WTC11 (cell line): ENCODE measurements around the gene TTC7B. TPM values are rescaled to one million over a fixed set of nuclear protein-coding genes. Genes with fewer than 3 reads are reported as not detected.

Experiments
- ATAC-seq: fragments of 200-7000 bp; cut with Tn5 transposase; 2 replicates; pipeline ENCODE4 v1.10.0; 2021; ENCODE audit warnings: mild to moderate bottlenecking, moderate library complexity
- CTCF ChIA-PET: fragments of 300-600 bp; sonication (Branson Sonifier 250); formaldehyde crosslinking; loops from one replicate; lab custom pipeline; 2021; ENCODE audit warnings: antibody characterized with exemption; lab: Charles Lee
- POLR2A ChIA-PET: fragments of 350-600 bp; sonication (Branson Sonifier 250); formaldehyde crosslinking; loops from one replicate; lab custom pipeline; 2021; ENCODE audit warnings: antibody characterized with exemption; lab: Charles Lee
- DNase-seq: peaks from one replicate; pipeline ENCODE4 v3.0.0; 2021; ENCODE audit warnings: low spot score
- H3K27ac Mint-ChIP-seq: 2 replicates; pipeline ENCODE4 v1.8.0; 2021; ENCODE audit warnings: mixed read lengths
- H3K27me3 Mint-ChIP-seq: 2 replicates; pipeline ENCODE4 v1.8.0; 2021; ENCODE audit warnings: low read depth, mild to moderate bottlenecking, moderate library complexity, mixed read lengths
- H3K36me3 Mint-ChIP-seq: 2 replicates; pipeline ENCODE4 v1.8.0; 2021; ENCODE audit warnings: mixed read lengths
- H3K4me1 Mint-ChIP-seq: 2 replicates; pipeline ENCODE4 v1.8.0; 2022; ENCODE audit warnings: mixed read lengths
- H3K4me3 Mint-ChIP-seq: 2 replicates; pipeline ENCODE4 v1.8.0; 2021; ENCODE audit warnings: mild to moderate bottlenecking, moderate library complexity, mixed read lengths
- H3K9me3 Mint-ChIP-seq: 2 replicates; pipeline ENCODE4 v1.8.0; 2021; ENCODE audit warnings: mixed read lengths
- ATF1 ChIP-seq: sonication (generic); formaldehyde crosslinking; IDR thresholded peaks from 2 replicates; pipeline ENCODE4 v1.8.1; 2023; ENCODE audit warnings: mild to moderate bottlenecking, moderate library complexity, missing genetic modification reagents
- CREM ChIP-seq: sonication (generic); formaldehyde crosslinking; IDR thresholded peaks from 2 replicates; pipeline ENCODE4 v1.8.1; 2022; ENCODE audit warnings: mild to moderate bottlenecking, missing genetic modification reagents, moderate library complexity
- ESRRA ChIP-seq: sonication (generic); formaldehyde crosslinking; IDR thresholded peaks from 2 replicates; pipeline ENCODE4 v1.8.1; 2022; ENCODE audit warnings: mild to moderate bottlenecking, missing genetic modification reagents, borderline replicate concordance
- MXD4 ChIP-seq: fragments of 250-450 bp; sonication (Bioruptor Pico); IDR thresholded peaks from 2 replicates; pipeline ENCODE4 v1.8.0; 2021; ENCODE audit warnings: mild to moderate bottlenecking, moderate library complexity, borderline replicate concordance
- MYBL2 ChIP-seq: sonication (generic); formaldehyde crosslinking; IDR thresholded peaks from 2 replicates; pipeline ENCODE4 v1.8.1; 2023; ENCODE audit warnings: mild to moderate bottlenecking, moderate library complexity, missing genetic modification reagents
- NFYB ChIP-seq: sonication (generic); formaldehyde crosslinking; conservative IDR thresholded peaks from 2 replicates; pipeline ENCODE4 v1.8.0; 2022; ENCODE audit warnings: low read depth, missing genetic modification reagents
- NR3C1 ChIP-seq: sonication (generic); formaldehyde crosslinking; conservative IDR thresholded peaks from 2 replicates; pipeline ENCODE4 v1.8.1; 2023; ENCODE audit warnings: low read depth, mild to moderate bottlenecking, missing genetic modification reagents
- RELA ChIP-seq: sonication (generic); formaldehyde crosslinking; IDR thresholded peaks from 2 replicates; pipeline ENCODE4 v1.8.1; 2022; ENCODE audit warnings: missing genetic modification reagents, mild to moderate bottlenecking, borderline replicate concordance
- RORB ChIP-seq: fragments of 250-450 bp; sonication (Bioruptor Pico); IDR thresholded peaks from 2 replicates; pipeline ENCODE4 v1.9.0; 2021; ENCODE audit warnings: mild to moderate bottlenecking
- SOX15 ChIP-seq: fragments of 250-450 bp; sonication (Bioruptor Pico); IDR thresholded peaks from 2 replicates; pipeline ENCODE4 v1.9.0; 2021; ENCODE audit warnings: mild to moderate bottlenecking
- ZNF138 ChIP-seq: sonication (generic); formaldehyde crosslinking; conservative IDR thresholded peaks from 2 replicates; pipeline ENCODE4 v1.8.1; 2022; ENCODE audit warnings: mild to moderate bottlenecking, moderate library complexity, missing genetic modification reagents
- ZNF263 ChIP-seq: sonication (generic); formaldehyde crosslinking; IDR thresholded peaks from 2 replicates; pipeline ENCODE4 v1.8.1; 2022; ENCODE audit warnings: low read depth, mild to moderate bottlenecking, moderate library complexity, missing genetic modification reagents
- ZNF671 ChIP-seq: fragments of 250-450 bp; sonication (Bioruptor Pico); IDR thresholded peaks from 2 replicates; pipeline ENCODE4 v1.8.0; 2021; ENCODE audit warnings: mild to moderate bottlenecking
- total RNA-seq: library from RNA; stranded (reverse); gene quantifications from 3 replicates; pipeline ENCODE4 v1.2.3, GENCODE V29; 2021
- TF ChIP-seq, protein P1 (sequence below): fragments of 250-450 bp; sonication (Bioruptor Pico); IDR thresholded peaks from 2 replicates; pipeline ENCODE4 v1.9.0; 2021; ENCODE audit warnings: mild to moderate bottlenecking
- TF ChIP-seq, protein P2 (sequence below): sonication (generic); formaldehyde crosslinking; IDR thresholded peaks from 2 replicates; pipeline ENCODE4 v1.8.1; 2023; ENCODE audit warnings: mild to moderate bottlenecking, missing genetic modification reagents, moderate library complexity
- TF ChIP-seq, protein P3 (sequence below): fragments of 200-600 bp; IDR thresholded peaks from 2 replicates; pipeline ENCODE4 v1.8.0; 2022; ENCODE audit warnings: antibody characterized with exemption
- TF ChIP-seq, protein P4 (sequence below): sonication (generic); formaldehyde crosslinking; IDR thresholded peaks from 2 replicates; pipeline ENCODE4 v1.8.1; 2023; ENCODE audit warnings: mild to moderate bottlenecking, missing genetic modification reagents
- TF ChIP-seq, protein P5 (sequence below): sonication (generic); formaldehyde crosslinking; IDR thresholded peaks from 2 replicates; pipeline ENCODE4 v1.8.0; 2023; ENCODE audit warnings: missing genetic modification reagents
- TF ChIP-seq, protein P6 (sequence below): sonication (generic); formaldehyde crosslinking; IDR thresholded peaks from 2 replicates; pipeline ENCODE4 v1.8.1; 2022; ENCODE audit warnings: low read depth, missing genetic modification reagents, borderline replicate concordance
- TF ChIP-seq, protein P7 (sequence below): fragments of 250-450 bp; sonication (Bioruptor Pico); IDR thresholded peaks from 2 replicates; pipeline ENCODE4 v1.8.0; 2021; ENCODE audit warnings: mild to moderate bottlenecking
- TF ChIP-seq, protein P8 (sequence below): fragments of 250-450 bp; sonication (Bioruptor Pico); IDR thresholded peaks from 2 replicates; pipeline ENCODE4 v1.9.0; 2021; ENCODE audit warnings: mild to moderate bottlenecking

Gene TTC7B
- total RNA-seq, 1 experiment from 2014 or later = 27.6 TPM

DNA sequence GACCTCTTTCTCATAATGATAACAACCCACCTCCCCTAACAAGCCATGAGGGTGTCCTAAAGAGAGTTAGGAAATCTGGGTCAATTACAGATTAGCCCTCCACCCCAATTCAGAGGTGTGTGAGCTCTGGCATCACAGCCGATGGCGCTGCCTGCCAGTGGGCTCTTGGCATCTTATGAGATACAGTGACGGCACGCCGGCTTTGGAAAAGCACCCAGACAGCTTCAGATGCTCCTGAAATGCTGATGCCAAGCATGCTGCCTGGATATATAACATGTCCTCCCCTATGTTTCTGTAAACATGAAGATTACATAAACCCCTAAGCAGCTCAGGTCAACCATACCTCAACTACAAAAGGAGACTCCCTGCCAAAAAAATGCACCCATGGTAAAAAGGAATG lies 152.6 kb downstream of the TTC7B start (continued):
- TF ChIP-seq, protein P1, sequence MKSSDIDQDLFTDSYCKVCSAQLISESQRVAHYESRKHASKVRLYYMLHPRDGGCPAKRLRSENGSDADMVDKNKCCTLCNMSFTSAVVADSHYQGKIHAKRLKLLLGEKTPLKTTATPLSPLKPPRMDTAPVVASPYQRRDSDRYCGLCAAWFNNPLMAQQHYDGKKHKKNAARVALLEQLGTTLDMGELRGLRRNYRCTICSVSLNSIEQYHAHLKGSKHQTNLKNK = no peak
- TF ChIP-seq MXD4 (CRISPR knock-in tag) = no peak
- no peak for TF ChIP-seq RORB (CRISPR knock-in tag)
- no peak for TF ChIP-seq ESRRA
- no peak for TF ChIP-seq CREM (CRISPR knock-in tag)
- no peak for TF ChIP-seq RELA (CRISPR knock-in tag)
- TF ChIP-seq, protein P2, sequence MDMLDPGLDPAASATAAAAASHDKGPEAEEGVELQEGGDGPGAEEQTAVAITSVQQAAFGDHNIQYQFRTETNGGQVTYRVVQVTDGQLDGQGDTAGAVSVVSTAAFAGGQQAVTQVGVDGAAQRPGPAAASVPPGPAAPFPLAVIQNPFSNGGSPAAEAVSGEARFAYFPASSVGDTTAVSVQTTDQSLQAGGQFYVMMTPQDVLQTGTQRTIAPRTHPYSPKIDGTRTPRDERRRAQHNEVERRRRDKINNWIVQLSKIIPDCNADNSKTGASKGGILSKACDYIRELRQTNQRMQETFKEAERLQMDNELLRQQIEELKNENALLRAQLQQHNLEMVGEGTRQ (CRISPR knock-in tag) = no peak
- TF ChIP-seq, protein P3, sequence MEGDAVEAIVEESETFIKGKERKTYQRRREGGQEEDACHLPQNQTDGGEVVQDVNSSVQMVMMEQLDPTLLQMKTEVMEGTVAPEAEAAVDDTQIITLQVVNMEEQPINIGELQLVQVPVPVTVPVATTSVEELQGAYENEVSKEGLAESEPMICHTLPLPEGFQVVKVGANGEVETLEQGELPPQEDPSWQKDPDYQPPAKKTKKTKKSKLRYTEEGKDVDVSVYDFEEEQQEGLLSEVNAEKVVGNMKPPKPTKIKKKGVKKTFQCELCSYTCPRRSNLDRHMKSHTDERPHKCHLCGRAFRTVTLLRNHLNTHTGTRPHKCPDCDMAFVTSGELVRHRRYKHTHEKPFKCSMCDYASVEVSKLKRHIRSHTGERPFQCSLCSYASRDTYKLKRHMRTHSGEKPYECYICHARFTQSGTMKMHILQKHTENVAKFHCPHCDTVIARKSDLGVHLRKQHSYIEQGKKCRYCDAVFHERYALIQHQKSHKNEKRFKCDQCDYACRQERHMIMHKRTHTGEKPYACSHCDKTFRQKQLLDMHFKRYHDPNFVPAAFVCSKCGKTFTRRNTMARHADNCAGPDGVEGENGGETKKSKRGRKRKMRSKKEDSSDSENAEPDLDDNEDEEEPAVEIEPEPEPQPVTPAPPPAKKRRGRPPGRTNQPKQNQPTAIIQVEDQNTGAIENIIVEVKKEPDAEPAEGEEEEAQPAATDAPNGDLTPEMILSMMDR = no peak

DNA sequence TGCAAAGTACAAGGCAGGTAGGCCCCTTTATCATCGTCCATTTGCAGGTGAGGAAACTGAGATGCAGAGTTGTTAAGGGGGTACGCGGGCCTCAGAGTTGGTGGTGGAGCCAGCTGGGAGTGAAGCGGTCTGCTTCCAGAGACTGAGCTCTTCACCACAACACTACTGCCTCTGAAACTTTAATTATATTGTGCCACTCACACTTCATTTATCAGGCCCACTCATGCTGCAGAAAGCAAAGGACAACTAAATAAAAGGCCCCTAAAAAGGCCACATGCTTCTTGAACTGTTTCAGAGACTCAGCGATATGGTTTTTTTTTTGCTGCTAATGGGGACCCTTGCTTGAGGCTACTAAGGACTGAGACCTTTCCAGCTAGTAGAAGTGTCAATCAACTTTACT lies 153.1 kb downstream of the TTC7B start:
- Mint-ChIP-seq H3K27ac (no peak overlapping the region), H3K4me1 (peaks cover 31% of the 10 kb centered on the region), H3K27me3 (no peaks in the 10 kb centered on the region; the same call in 1 of the 2 replicates), H3K4me3 (no peak overlapping the region), H3K36me3 (0 out of 2 replicates have a peak, but pooled peaks cover 2% of the 10 kb centered on the region), H3K9me3 (no peaks in the 10 kb centered on the region)
- ChIA-PET POLR2A (no interaction called here), CTCF (interaction anchor here (1.1 kb wide), 1 partner anchor 95 kb away, joined by 3 read pairs; no protein-coding TSS in a partner anchor)
- ATAC-seq (no peak), DNase-seq (no peak)
- no peak for TF ChIP-seq SOX15 (CRISPR knock-in tag)
- TF ChIP-seq RELA (CRISPR knock-in tag) = no peak
- TF ChIP-seq, protein P4, sequence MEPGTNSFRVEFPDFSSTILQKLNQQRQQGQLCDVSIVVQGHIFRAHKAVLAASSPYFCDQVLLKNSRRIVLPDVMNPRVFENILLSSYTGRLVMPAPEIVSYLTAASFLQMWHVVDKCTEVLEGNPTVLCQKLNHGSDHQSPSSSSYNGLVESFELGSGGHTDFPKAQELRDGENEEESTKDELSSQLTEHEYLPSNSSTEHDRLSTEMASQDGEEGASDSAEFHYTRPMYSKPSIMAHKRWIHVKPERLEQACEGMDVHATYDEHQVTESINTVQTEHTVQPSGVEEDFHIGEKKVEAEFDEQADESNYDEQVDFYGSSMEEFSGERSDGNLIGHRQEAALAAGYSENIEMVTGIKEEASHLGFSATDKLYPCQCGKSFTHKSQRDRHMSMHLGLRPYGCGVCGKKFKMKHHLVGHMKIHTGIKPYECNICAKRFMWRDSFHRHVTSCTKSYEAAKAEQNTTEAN (CRISPR knock-in tag) = no peak
- TF ChIP-seq ATF1 (CRISPR knock-in tag) = no peak
- TF ChIP-seq NR3C1 (CRISPR knock-in tag) = no peak
- no peak for TF ChIP-seq MYBL2
- TF ChIP-seq, protein P5, sequence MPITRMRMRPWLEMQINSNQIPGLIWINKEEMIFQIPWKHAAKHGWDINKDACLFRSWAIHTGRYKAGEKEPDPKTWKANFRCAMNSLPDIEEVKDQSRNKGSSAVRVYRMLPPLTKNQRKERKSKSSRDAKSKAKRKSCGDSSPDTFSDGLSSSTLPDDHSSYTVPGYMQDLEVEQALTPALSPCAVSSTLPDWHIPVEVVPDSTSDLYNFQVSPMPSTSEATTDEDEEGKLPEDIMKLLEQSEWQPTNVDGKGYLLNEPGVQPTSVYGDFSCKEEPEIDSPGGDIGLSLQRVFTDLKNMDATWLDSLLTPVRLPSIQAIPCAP (CRISPR knock-in tag) = no peak
- TF ChIP-seq, protein P1 = no peak
- no peak for TF ChIP-seq ZNF671
- TF ChIP-seq, protein P6, sequence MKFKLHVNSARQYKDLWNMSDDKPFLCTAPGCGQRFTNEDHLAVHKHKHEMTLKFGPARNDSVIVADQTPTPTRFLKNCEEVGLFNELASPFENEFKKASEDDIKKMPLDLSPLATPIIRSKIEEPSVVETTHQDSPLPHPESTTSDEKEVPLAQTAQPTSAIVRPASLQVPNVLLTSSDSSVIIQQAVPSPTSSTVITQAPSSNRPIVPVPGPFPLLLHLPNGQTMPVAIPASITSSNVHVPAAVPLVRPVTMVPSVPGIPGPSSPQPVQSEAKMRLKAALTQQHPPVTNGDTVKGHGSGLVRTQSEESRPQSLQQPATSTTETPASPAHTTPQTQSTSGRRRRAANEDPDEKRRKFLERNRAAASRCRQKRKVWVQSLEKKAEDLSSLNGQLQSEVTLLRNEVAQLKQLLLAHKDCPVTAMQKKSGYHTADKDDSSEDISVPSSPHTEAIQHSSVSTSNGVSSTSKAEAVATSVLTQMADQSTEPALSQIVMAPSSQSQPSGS (CRISPR knock-in tag) = no peak
- no peak for TF ChIP-seq ZNF263 (CRISPR knock-in tag)
- no peak for TF ChIP-seq ESRRA
- TF ChIP-seq, protein P7, sequence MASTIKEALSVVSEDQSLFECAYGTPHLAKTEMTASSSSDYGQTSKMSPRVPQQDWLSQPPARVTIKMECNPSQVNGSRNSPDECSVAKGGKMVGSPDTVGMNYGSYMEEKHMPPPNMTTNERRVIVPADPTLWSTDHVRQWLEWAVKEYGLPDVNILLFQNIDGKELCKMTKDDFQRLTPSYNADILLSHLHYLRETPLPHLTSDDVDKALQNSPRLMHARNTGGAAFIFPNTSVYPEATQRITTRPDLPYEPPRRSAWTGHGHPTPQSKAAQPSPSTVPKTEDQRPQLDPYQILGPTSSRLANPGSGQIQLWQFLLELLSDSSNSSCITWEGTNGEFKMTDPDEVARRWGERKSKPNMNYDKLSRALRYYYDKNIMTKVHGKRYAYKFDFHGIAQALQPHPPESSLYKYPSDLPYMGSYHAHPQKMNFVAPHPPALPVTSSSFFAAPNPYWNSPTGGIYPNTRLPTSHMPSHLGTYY (CRISPR knock-in tag) = no peak
- TF ChIP-seq NFYB (CRISPR knock-in tag) = no peak
- no peak for TF ChIP-seq ZNF138 (CRISPR knock-in tag)
- TF ChIP-seq, protein P8, sequence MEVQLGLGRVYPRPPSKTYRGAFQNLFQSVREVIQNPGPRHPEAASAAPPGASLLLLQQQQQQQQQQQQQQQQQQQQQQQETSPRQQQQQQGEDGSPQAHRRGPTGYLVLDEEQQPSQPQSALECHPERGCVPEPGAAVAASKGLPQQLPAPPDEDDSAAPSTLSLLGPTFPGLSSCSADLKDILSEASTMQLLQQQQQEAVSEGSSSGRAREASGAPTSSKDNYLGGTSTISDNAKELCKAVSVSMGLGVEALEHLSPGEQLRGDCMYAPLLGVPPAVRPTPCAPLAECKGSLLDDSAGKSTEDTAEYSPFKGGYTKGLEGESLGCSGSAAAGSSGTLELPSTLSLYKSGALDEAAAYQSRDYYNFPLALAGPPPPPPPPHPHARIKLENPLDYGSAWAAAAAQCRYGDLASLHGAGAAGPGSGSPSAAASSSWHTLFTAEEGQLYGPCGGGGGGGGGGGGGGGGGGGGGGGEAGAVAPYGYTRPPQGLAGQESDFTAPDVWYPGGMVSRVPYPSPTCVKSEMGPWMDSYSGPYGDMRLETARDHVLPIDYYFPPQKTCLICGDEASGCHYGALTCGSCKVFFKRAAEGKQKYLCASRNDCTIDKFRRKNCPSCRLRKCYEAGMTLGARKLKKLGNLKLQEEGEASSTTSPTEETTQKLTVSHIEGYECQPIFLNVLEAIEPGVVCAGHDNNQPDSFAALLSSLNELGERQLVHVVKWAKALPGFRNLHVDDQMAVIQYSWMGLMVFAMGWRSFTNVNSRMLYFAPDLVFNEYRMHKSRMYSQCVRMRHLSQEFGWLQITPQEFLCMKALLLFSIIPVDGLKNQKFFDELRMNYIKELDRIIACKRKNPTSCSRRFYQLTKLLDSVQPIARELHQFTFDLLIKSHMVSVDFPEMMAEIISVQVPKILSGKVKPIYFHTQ (CRISPR knock-in tag) = no peak
- TF ChIP-seq, protein P3 = no peak
